ENCODE data around the gene CBX8. TPM values are rescaled to one million over a fixed set of nuclear protein-coding genes. Genes with fewer than 3 reads are reported as not detected.

The CBX8 gene
- total RNA-seq, 4 donors from 2014 or later = 0.84 to 4.2 (median 0.87) TPM; not detected in 1

DNA sequence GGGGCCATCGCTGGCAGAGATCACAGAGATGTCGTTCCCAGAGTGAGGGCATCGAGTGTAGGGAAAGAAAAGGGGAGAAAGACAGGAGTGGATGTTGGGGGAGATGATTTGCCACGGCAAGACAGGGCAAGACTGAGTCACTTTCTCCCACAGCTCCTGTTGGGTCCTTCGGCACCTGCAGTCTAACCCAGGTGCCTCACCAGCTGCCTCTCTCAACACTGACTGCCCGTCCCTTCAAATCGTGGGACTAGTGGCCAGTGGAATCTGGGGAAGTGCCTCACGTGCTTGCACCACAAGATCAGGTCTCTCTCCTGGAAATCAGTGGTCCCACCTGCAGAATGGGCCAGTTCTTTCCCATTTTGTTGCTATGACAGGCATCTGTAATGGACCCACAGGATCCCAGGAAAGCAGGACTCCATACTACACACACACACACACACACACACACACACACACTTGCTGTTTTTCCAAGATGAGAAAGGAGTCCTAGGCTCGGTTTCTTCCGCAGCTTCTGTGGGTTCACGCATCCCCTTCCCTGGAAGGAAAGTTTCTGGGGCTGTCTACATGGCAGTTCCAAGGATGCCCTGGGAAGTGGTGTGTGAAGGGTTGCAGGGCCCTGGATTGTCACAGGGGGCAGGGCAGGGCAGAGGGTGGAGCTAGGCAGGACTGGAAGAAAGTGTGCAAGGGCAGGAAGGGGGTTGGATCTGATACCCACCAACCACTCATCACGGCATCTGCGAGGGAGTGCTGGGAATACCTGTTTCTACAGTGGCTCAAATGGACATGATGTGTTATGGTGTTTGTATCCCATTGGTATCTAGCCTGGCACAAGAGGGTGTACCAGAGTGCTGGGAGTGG, 10.2 kb upstream of the CBX8 start:
- 21 to 23% methylated on average over 13 of the region's 13 CpGs for WGBS, 2 donors
- H3K4me3 ChIP-seq = no peak overlapping the region
- TF ChIP-seq EP300 (IDR thresholded peaks at IDR 0.05) = no peak
- TF ChIP-seq, protein P1, sequence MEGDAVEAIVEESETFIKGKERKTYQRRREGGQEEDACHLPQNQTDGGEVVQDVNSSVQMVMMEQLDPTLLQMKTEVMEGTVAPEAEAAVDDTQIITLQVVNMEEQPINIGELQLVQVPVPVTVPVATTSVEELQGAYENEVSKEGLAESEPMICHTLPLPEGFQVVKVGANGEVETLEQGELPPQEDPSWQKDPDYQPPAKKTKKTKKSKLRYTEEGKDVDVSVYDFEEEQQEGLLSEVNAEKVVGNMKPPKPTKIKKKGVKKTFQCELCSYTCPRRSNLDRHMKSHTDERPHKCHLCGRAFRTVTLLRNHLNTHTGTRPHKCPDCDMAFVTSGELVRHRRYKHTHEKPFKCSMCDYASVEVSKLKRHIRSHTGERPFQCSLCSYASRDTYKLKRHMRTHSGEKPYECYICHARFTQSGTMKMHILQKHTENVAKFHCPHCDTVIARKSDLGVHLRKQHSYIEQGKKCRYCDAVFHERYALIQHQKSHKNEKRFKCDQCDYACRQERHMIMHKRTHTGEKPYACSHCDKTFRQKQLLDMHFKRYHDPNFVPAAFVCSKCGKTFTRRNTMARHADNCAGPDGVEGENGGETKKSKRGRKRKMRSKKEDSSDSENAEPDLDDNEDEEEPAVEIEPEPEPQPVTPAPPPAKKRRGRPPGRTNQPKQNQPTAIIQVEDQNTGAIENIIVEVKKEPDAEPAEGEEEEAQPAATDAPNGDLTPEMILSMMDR (IDR thresholded peaks at IDR 0.05) = no peak
- no peaks in the 10 kb centered on the region for H3K9me3 ChIP-seq
- no peaks in the 10 kb centered on the region for H3K36me3 ChIP-seq
- peaks cover 0 to 59% (median 36%) of the 10 kb centered on the region in 4 donors for H3K4me1 ChIP-seq
- H3K27me3 ChIP-seq = peaks cover 14 to 99% of the 10 kb centered on the region in 2 donors
- DNase-seq (ENCODE audit: low spot score in 2 of 2) = no peak
- H3K27ac ChIP-seq = no peak overlapping the region

- no peaks in the 10 kb centered on the region for H3K36me3 ChIP-seq
- H3K27me3 ChIP-seq = peaks cover 14 to 99% of the 10 kb centered on the region in 2 donors
- no peak overlapping the region for H3K4me3 ChIP-seq
- 16 to 19% methylated on average over 4 of the region's 4 CpGs for WGBS, 2 donors
- TF ChIP-seq POLR2A (IDR thresholded peaks at IDR 0.05) (no peak), EP300 (IDR thresholded peaks at IDR 0.05) (no peak)
- TF ChIP-seq, protein P1 (IDR thresholded peaks at IDR 0.05) = no peak
- peaks cover 0 to 53% (median 29%) of the 10 kb centered on the region in 4 donors for H3K4me1 ChIP-seq
- no peaks in the 10 kb centered on the region for H3K9me3 ChIP-seq
- H3K27ac ChIP-seq = no peak overlapping the region
- DNase-seq (ENCODE audit: low spot score in 2 of 2) = no peak
Measured at GRCh38 chr17:79806446-79806760, 9.5 kb upstream of the CBX8 start.

DNA sequence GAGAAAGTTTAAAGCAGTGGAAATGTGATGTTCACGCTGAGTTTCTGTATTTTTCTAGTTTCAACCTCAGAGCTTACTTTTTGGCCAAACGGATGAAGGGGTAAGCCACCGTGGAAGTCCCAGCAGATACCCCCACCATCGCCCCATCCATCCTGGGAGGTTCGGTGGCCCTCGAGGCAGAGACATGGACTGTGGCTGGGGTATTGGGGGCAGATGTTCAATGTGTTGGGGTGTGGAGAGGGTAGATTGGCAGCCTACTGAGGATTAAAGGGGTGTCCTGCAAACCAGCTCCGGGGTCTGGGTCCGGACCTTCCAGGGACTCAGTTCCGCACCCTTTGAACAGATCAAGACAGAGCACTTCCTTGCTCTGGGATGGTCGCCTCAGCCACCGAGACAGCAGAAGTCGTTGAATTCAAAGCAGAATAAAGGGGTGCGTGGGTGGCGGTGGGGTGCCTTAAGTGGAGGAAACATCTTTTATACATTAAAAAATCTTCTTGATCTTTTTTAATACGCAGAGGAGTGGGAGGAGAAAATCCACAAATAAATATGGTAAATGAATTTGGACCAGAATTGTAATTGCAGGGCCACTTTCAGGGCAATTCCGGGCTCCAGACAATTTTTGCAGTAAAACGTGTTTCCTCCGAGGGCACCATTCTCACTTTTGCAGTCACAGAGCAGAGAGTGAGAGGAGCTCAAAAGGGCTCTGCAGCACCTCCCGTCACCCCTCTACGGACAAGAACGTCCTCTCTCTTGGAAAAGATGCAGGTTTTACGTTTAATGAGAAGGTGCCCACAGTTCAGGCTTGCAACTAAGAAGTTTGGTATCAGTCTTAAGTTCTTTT, 8.2 kb upstream of the CBX8 start:
- Histone ChIP-seq H3K9me3 (no peaks in the 10 kb centered on the region), H3K27me3 (peaks cover 14 to 99% of the 10 kb centered on the region in 2 donors), H3K4me1 (peaks cover 0 to 53% (median 26%) of the 10 kb centered on the region in 4 donors), H3K4me3 (no peak overlapping the region), H3K27ac (no peak overlapping the region), H3K36me3 (no peaks in the 10 kb centered on the region)
- TF ChIP-seq EP300 (IDR thresholded peaks at IDR 0.05) (no peak), POLR2A (IDR thresholded peaks at IDR 0.05) (no peak)
- TF ChIP-seq, protein P1 (IDR thresholded peaks at IDR 0.05) = no peak
- DNase-seq (ENCODE audit: low spot score in 2 of 2) = no peak
- WGBS, 2 donors = 14 to 15% methylated on average over 22 of the region's 22 CpGs

GRCh38 chr17:79803997-79804855, 7.3 kb upstream of the CBX8 start:
- Histone ChIP-seq H3K4me1 (peaks cover 0 to 53% (median 24%) of the 10 kb centered on the region in 4 donors), H3K27ac (no peak overlapping the region), H3K27me3 (peaks cover 16 to 100% of the 10 kb centered on the region in 2 donors), H3K9me3 (no peaks in the 10 kb centered on the region), H3K36me3 (no peaks in the 10 kb centered on the region), H3K4me3 (peak overlapping the region in 1 of 4 donors; percentile 18)
- DNase-seq (ENCODE audit: low spot score in 2 of 2) = no peak
- 1 to 4% methylated on average over 19 to 26 of the region's 76 CpGs for WGBS, 2 donors
- TF ChIP-seq EP300 (IDR thresholded peaks at IDR 0.05) = no peak
- no peak for TF ChIP-seq POLR2A (IDR thresholded peaks at IDR 0.05)
- TF ChIP-seq, protein P1 (IDR thresholded peaks at IDR 0.05) = no peak
